ENCODE results near the gene DUSP14.

The DUSP14 gene

GRCh38 chr17:37517881-37518280, 28.2 kb downstream of the DUSP14 start:
- DNase-seq: no peak

DNA sequence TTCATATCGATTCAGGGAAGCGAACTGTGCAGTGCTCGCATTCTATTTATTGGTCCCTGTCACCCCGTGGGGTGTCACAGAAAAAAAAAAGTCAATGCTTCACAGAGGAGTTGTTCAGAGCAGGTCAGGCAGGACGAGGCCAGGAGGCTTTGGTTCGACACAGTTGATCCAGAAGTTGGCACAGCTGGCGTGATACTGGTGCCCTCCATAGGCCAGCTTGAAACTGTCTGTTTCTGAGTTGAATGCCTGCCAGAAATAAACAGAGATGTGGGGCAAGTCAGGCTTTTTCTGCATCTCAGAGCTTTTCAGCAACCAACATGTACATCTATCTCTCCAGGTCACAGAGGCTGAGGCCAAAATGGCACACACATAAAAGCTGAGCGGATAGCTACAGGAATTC, 29.1 kb downstream of the DUSP14 start:
- no peak for DNase-seq

DNA sequence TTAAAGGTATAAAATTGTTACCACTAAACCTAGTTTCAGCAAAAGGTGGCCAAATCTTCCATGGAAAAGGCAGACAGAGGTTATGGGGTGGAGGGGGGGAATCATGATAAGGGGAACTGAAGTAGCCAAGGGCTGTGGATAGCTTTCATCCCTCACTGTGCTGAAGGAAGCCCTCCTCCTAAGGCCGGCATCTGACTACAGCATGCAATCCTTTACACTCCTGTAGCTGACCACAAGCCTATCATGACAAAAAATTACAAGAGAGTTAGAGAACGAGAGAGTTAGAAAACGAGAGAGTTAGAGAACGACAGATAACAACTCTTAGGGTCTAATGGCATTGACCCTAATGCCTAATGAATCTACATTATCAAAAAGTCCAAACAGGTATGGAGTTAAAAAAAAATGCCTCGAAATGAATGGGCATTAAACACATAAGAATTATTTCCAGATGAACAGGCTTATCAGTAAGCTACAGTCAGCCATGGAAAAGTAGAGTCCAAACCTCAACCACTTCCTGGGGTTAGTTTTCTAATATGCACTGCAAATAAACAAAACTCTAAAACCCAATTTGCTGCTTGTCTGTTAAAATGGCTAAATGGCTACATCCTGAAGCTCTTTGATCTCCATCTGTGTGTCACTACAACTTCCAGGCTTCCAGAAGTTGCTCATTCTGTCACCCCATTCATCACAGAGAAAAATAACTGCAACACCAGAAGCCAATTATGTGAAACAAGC, 29.7 kb downstream of the DUSP14 start:
- DNase-seq: no peak

GRCh38 chr17:37520174-37520573, 30.5 kb downstream of the DUSP14 start:
- no peak for DNase-seq

- no peak for DNase-seq
These were observed 32.1 kb downstream of the DUSP14 start for GRCh38 chr17:37521821-37522220.

DNA sequence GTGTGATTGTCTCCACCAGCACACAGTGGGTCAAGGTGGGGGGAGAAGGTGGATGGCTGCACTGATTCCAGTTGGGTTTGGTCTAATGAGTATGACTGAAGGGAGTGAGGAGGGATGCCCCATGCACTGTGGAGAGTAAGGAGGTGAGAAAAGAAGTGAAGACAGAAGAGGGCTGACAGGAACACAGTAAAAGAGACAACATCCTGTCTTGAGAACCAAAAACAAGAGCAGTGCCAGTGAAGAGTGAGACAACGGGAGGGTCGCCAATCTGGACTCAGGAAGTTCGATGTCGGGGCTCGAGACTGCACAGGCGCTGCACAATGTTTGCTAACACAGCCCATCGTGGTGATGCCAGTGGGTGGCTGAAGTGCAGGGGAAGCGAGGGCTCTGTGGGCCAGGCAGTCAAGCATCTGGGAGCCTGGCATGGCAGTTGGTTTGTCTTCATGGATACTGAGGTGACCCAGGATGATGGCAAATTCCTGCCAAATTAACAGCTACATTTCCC, 34.1 kb downstream of the DUSP14 start:
- no peak for DNase-seq

DNA sequence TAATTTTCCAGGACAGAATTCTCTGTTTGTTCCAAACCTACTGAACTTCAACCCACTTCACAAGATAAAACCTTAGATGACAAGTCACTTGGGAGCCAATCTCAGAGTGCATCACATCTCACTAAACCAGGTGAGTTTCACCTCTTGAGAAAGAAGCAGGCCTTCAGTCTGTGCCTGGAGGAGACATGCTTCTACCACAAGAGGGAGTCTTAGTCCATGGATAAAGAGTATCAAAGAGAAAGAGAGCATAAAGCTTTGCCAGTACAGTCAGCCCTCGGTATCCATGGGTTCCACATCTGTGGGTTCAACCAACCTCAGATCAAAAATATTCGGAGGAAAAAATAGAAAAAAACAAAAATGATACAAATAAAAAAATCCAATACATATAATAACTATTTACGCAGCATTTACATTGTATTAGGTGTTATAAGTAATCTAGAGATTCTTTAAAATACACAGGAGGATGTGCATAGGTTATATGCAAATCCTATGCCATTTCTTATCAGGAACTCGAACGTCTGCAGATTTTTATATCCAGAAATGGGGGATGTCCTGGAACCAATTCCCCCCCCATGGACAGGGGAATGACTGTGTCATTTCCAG, 37.7 kb downstream of the DUSP14 start:
- DNase-seq: no peak

- no peak for DNase-seq
These were observed 40.7 kb downstream of the DUSP14 start for GRCh38 chr17:37530420-37530819.

DNA sequence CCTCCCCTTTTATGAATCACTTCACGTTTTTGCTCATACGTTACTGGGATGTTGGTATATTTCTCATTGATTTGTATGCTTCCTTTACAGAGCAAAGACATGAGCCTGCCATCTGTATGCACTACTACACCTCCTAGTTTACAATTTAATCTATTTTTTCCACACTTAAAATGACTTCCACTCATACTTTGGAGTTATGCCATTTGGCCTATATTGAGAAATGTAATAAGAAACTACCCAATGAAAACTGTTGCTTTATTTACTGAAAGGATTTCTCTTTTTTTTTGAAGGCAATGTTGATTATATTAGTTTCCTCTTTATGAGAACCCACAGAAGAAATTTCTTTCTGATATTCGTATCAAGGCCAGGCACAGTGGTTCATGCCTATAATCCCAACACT, 43.1 kb downstream of the DUSP14 start:
- no peak for DNase-seq

- DNase-seq: no peak
These were observed 46.2 kb downstream of the DUSP14 start for GRCh38 chr17:37535906-37536305.

DNA sequence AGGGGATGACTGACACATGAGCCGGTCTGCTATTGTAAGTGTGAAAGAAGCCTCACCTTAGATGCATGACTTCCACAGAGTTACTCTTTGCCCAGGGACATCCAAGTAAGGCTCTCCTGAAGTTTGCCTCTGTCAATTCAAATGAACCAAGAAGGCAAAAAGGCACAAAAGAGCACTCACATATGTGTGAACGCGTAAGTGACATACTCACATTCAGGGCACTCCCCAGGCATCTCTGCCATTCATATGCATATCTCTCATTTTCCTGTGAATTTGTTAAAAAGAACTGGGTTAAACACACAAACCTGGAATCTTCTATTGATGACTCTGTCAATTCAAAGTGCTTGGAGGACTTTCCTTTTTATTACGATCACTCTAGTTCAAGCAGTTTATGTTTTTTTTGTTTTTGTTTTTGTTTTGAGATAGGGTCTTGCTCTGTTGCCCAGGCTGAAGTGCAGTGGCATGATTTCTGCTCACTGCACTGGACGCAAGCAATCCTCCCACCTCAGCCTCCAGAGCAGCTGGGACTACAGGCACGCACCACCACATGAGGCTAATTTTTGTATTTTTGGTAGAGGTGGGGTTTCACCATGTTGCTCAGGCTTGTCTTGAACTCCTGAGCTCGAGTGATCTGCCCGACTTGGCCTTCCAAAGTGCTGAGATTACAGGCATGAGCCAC, 49.4 kb downstream of the DUSP14 start:
- DNase-seq: no peak

DNA sequence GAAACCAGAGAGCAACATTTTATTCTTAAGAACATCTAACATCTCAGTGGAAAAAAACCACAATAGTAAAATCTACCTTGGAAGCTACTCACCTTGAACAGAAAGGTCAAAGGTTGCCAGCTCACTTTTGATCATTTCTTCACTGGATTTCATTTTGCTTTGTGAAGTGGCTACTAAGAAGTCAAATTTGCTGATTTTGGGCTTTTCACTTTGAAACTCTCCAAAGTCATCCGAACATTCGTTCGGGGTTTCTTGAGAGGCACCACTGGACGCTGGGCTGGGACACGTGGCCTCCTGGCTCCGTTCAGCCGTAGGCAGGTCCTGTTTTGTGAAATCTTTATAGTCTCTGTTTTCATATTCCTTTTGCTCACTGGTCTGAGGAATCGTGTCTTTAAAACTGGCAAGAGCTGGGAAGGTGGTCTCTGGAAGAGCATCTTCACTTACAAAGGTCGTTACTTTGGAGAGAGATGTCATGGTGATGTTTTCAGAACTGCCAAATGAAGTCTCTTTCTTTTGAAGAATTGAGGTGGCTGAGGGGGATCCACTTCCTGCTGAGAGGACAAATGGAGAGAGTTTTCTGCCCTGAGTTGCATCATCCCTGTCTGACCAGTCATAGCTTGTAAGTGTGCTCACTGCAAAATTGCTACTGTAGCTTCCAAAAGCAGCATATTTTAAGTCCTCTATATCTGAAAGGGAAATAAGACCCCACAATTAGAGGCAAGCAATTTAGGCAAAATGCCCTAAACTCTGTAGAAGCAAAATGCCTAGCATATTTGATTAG, 52.4 kb downstream of the DUSP14 start:
- DNase-seq: no peak

- no peak for DNase-seq
These were observed 54.0 kb downstream of the DUSP14 start for GRCh38 chr17:37543637-37544052.

DNA sequence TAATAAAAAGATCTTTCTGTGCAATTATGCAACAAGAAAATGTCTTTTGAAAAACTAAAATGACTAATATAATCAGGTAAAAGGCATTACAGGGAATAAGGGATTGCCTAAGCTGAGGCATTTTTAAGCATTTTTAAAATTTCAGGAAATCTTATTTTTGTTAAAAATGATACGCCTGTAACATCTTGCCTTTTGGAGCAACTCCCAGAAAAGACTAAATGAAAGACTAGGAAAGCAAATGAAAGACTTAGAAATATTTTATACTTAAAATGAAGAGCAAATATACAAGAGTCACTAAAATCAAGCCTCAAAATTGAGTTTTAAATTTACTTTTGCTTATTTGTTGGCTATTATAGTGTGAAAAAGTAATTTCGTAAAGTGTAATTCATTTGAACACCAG, 55.8 kb downstream of the DUSP14 start:
- no peak for DNase-seq

- no peak for DNase-seq
These were observed 56.6 kb downstream of the DUSP14 start for GRCh38 chr17:37546302-37546701.

DNA sequence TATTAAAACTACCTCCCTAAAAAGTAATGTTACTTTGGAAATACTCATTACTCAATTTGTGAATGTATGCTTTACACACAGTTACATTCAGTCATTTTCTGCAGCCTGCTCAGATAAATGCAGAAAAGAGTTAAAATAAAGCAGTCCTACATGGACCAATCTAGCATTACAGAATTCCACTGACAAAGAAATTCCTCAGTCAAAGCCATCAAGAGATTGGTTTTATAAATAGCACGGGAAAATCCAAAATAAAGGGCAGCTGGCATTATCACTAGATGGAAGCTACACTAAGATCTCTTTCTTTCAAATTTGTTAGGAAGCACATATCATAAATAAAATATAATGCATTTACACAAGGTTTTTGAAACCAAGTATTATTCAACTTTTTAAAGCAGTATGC, 58.3 kb downstream of the DUSP14 start:
- DNase-seq: no peak

DNA sequence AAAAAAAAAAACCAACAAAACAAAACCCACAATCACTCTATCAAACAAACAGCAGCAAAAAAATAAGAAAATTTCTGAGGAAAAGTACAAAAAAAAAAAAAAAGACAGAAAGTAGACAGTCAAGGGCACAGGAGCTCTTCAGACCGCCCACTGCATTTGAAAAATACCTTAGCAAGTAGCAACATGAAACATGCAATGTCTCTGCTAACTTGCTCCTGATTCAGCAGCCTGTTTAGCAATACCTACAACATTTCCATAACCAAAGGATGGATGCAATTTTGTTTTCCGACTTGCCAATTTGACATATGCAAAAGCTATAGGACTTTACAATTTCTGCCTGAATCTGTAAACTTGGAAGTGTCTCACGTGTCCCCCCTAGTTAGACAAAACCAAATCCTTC, 62.1 kb downstream of the DUSP14 start:
- no peak for DNase-seq

GRCh38 chr17:37553401-37553966, 63.8 kb downstream of the DUSP14 start:
- DNase-seq: no peak

DNA sequence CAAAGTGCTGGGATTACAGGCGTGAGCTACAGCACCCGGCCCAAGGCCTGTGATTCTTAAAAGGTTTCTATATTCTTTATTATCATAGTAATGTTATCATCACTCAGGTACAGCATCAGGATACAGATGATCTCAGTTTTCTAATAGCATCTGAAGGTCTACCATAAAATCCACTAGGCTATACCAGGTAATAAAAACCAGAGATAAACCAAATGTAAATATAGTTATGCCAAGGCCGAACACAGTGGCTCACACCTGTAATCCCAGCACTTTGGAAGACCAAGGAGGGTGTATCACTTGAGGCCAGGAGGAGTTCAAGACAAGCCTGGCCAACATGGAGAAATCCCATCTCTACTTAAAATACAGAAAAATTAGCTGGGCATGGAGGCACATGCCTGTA, 65.7 kb downstream of the DUSP14 start:
- DNase-seq: no peak

DNA sequence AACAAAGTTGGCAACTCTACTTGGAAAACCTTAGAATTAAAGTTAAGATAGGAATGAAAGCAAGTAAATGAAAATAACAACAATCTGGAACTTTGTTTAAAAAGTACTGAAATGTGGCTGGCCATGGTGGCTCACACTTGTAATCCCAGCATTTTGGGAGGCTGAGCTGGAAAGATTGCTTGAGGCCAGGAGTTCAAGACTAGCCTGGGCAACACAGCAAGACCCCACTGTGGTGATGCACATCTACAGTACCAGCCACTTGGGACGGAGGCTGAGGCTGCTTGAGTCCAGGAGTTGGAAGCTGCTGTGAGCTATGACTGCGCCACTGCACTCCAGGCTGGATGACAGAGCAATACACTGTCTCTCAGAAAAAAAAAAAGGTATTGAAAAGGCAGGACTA, 67.8 kb downstream of the DUSP14 start:
- DNase-seq: no peak

DNA sequence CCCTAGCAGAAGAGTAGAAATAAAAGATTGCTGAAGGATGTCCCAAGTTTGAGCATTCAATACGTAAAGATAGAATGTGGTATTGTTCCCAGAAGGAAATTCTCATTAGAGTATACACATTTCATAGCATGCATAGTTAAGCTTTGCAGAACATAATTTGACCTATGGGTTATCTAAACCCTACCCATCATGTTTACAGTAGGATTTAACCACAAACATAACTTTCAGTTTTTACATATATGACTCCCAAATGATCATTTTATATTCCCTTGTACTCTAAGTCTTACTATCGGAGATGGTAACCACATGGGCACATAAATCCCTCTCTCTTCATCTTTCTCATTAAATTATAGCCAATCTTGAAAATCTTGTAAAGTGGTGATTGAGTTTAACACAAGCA, 68.6 kb downstream of the DUSP14 start:
- DNase-seq: no peak

GRCh38 chr17:37562016-37562745, 72.5 kb downstream of the DUSP14 start:
- DNase-seq: no peak

All from NCI-H187 (cell line).